Measurements from ENCODE around the gene BAZ1B.

DNA sequence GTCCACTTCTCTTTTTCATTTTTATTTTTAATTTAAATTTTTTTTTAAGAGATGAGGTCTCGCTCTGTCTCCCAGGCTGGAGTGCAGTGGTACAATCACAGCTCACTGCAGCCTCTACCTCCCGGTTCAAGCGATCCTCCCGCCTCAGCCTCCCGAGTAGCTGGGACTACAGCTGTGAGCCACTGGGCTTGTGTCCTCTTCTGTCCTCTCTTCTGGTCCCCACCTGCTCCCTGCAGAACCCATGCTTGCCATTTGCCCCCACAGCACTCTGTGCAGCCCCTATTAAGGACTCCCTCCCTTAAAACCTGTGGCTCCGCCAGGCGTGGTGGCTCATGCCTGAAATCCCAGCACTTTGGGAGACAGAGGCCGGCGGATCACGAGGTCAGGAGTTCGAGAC is 97.6 kb downstream of the BAZ1B start:
- TF ChIP-seq, protein P1, sequence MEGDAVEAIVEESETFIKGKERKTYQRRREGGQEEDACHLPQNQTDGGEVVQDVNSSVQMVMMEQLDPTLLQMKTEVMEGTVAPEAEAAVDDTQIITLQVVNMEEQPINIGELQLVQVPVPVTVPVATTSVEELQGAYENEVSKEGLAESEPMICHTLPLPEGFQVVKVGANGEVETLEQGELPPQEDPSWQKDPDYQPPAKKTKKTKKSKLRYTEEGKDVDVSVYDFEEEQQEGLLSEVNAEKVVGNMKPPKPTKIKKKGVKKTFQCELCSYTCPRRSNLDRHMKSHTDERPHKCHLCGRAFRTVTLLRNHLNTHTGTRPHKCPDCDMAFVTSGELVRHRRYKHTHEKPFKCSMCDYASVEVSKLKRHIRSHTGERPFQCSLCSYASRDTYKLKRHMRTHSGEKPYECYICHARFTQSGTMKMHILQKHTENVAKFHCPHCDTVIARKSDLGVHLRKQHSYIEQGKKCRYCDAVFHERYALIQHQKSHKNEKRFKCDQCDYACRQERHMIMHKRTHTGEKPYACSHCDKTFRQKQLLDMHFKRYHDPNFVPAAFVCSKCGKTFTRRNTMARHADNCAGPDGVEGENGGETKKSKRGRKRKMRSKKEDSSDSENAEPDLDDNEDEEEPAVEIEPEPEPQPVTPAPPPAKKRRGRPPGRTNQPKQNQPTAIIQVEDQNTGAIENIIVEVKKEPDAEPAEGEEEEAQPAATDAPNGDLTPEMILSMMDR (IDR thresholded peaks at IDR 0.05) = no peak
- TF ChIP-seq POLR2A (IDR thresholded peaks at IDR 0.05) = no peak

Data from body of pancreas (tissue), 4 donors.